GM18909 (cell line): ENCODE results near the gene DIP2C.
"Not testable (repeated sequence)": the region's sequence is repeated elsewhere in the genome, so short reads cannot be mapped to it uniquely, and the experiment has no call there.

Experiments
- ATAC-seq: cut with Tn5 transposase; IDR thresholded peaks from one replicate; pipeline ENCODE4 v1.9.1; 2021; ENCODE audit warnings: mild to moderate bottlenecking; ENCODE audit not compliant: unreplicated experiment, poor library complexity

DIP2C gene

GRCh38 chr10:375815-376505 is 313.5 kb downstream of the DIP2C start:
- ATAC-seq, result no peak

DNA sequence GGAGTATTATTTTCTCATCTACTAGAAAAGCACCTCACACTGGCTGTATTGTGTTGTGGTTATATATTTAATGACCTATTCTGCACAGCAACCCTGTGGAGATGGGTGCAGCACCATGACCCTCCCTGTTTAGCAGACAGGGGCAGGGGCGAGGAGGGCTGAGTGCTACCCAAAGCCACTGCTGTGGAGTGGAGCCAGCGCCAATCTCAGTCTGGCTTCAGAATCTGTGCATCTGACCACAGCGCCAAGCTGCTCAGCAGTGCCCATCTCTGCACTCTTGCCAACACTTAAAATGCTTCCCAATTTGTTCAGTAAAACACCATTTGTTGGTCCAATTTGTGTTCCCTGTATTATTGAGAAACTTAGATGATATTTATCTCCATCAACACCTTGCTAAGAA is 315.1 kb downstream of the DIP2C start:
- ATAC-seq, result no peak

DNA sequence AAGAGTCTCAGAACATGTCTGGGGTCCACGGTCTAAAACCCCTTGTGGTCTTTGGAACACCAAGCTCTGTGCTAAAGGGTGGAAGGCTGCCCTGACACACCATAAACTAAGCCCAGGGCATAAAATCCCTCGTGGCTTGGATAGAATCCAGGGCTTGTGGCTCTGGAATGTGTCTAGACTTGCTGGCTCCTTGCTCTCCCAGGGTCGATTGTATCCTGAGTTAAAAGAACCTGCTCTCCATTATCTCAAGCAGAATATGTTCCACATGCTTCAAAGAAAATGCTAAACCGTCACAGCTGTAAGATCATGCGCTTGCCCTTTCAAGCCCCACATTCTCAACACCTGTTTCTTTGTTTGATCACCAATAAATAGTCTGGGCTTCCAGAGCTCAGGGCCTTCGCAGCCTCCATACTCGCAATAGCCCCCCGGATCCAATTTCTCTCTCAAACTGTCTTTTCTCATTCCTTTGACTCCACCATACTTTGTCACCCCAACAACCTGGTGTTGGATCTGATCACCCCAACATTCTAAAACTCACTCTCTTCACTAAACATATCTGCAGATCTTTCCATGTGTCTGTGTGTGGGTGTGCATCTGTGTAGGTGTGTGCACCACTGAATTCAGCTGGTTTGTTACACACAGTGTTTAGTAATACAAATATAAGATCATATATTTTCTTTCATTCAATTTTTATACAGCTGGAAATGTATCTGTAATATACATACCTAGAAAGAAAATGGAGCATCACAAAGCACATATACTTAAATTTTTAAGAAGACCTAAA is 315.8 kb downstream of the DIP2C start:
- no peak for ATAC-seq

DNA sequence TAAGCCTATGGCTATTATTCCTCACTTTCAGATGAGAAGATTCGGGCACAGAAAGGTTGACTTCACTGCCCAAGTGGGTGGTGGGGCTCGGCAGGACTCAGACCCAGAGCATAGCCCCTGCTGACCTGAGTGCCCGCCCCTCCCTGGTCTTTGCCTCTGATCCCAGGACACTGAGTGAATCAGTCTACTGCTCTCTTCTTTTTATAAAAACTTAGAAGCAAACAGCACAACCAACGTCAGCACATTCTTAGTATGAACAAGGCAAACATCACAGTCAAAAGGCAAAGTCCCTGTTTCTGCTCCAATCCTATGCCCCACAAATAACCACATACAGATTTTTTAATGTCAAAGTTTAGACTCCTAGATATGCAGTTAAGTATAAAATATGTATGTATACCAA is 316.5 kb downstream of the DIP2C start:
- ATAC-seq, result no peak

DNA sequence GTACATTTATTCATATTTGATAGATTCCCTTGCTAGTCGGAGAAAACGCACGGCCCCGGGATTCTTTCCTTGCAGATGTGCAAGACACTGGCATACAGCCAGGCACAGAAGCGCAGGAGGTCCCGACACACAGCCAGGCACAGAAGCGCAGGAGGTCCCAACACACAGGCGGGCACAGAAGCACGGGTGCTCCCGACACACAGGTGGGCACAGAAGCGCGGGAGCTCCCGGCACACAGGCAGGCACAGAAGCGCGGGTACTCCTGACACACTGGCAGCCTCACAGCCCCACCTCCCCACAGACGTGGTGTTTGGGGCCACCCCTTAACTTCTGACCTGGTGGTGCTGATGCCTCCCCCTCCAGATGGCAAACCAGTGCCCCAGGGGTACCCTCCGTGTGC is 316.9 kb downstream of the DIP2C start:
- no peak for ATAC-seq

- no peak for ATAC-seq
Measured at GRCh38 chr10:371515-371914, 318.0 kb downstream of the DIP2C start.

DNA sequence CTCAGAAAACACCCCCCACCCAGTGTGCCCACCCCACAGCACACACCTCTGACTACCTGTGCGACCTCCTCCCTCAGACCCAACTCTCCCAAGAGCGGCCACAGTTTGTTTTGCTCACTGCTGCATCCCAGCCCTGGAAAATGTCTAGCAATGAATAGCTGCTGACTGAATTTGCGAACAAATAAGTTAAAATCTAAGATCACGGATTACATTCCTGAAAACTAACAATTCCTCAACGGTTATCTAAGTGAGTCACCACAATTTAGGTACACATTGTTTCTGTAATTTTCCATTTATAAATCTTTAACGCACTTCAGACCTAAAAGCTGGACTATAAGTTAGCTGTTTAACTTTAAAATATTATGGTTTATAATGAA is 319.0 kb downstream of the DIP2C start:
- no peak for ATAC-seq

DNA sequence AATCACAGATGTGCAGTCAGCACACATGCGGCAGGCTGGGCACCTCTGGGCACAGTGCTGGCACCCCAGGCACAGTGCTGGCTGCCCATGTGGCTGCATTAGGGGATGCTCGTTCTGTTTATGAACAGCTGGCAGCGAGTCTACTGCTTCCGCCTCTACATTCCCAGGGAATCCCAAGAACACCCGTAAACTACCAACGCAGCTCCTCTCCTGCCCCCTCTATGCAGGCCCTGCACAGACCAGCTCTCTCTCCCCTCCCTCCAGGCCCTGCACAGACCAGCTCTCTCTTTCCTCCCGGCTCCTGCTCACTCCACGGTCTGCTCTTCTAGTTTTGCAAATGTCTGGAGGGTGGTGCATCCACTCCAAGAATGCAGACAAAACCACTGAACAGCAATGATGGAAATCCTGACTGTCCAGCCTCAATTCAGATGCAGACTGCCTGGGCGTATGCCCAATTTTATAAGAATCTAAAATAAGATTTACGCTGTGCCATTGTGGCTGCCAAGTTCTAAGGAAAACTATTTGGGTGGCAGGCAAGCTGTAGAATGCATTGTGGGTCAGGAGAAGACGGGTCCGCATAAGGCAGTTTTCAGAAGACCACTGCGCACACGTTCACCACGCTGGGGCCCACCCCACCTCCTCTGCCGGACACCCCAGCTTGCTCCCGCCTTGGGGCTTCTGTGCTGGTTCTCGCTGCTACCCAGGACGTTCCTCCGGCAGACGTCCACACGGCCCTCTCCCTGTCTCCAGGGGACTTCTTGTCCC is 319.6 kb downstream of the DIP2C start:
- no peak for ATAC-seq

- ATAC-seq, result no peak
Measured at GRCh38 chr10:369221-369683, 320.2 kb downstream of the DIP2C start.

DNA sequence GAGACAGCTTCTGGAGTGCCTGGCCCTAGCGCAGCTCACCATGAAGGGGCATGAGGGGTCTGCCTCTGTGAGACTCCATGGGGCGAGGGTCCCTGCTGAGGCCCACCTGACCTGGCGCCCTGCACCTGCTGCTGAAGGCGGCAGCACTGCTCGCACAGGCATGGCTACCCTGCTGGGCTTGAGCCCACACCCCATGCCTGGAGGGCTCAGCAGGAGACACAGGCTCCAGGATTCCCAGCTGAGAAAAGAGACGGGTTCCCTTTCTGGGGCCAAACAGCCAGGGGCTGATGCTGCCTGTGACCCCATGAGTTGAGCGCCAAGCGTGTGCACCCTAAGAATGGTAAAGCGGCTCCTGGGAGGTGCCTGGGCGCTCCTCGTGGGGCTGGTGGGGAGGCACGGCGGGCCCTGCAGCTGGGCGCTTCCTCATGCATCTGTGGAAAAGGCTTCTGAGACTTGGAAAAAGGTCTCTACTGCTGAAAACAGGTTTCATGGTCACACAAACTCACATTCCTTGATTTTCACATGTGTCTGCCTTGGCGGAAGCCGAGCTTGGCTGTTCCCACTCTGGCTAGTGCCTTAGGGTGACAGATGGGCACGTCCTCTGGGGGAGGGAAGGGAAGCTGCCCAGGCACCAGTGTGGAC is 320.8 kb downstream of the DIP2C start:
- no peak for ATAC-seq

DNA sequence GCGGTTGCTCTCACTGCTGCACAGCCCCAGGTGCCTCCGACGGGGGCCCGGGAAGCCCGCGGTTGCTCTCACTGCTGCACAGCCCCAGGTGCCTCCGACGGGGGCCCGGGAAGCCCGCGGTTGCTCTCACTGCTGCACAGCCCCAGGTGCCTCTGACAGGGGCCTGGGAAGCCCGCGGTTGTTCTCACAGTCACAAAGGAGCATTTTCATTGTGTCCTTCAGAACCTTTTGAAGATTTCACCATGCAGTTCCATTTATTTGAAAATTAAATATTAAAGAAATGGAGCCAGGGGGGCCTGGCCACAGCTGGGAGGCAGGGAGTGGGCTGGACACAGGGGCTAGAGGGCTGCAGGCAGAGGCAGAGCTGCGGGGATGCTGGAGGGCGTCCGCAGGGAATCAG is 321.4 kb downstream of the DIP2C start:
- ATAC-seq, result not testable (repeated sequence)

DNA sequence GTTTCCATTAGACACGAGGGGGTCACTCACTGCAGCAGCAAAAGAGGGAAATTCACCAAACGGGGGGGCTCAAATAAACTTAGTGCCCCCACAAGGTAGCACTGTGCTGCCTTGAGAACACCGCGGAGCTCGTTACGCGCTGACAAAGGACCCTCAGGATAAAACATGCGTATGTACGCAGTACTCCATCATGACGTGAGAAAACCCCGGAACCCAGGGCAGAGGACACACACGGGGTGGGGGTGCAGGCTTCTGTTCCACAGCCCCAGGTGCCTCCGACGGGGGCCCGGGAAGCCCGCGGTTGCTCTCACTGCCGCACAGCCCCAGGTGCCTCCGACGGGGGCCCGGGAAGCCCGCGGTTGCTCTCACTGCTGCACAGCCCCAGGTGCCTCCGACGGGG is 321.8 kb downstream of the DIP2C start:
- no peak for ATAC-seq

- no peak for ATAC-seq
Measured at GRCh38 chr10:366186-366585, 323.3 kb downstream of the DIP2C start.

DNA sequence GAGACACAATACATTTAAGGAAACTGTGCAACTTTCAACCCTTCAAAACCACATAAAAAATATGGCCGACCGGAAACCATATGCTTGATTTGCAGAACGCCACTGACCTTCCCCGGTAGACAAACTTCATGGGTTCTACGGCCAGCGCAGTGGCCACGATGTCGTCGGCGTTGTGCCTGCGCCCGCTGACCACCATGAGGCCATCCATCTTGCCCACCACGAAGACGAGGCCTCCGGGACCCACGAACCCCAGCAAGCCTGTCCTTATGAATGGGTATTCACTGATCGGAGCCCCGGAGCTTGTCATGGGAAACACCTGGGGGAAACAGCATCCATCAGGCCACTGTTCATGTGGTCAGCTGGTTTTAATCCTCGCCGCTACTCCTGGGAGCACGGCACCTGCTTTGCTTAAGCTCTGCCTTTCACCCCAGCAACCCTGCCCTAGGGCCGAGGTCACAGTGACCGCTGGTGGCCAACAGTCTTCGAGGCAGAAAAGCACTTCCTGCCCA is 325.1 kb downstream of the DIP2C start:
- ATAC-seq, result no peak

DNA sequence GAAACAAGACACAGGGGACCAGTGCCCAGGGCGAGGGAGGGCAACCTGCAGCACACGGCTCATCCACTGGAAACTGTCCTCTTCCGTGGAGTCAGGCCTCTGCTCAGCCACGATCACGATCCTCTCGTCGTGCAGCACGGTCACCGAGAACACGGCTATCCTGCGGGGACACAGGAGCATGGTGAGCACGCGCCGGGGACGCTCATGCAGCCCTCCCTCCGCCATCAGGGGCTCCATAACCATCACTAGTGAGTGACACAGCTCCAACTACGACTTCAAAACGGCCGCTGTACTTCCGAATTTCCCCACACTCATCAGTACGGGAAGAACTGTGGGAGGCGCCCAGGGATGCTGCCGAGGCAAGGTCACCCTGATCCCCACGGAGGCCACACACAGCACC is 326.3 kb downstream of the DIP2C start:
- no peak for ATAC-seq

GRCh38 chr10:361203-362081 is 328.0 kb downstream of the DIP2C start:
- ATAC-seq, result no peak

GRCh38 chr10:360653-361052 is 328.8 kb downstream of the DIP2C start:
- ATAC-seq, result no peak

- no peak for ATAC-seq
Measured at GRCh38 chr10:359762-360161, 329.7 kb downstream of the DIP2C start.

GRCh38 chr10:359093-359492 is 330.4 kb downstream of the DIP2C start:
- ATAC-seq, result no peak
